Endothelial cell of umbilical vein (primary cell): ENCODE results near the gene AKAP5. TPM values are rescaled to one million over a fixed set of nuclear protein-coding genes. Genes with fewer than 3 reads are reported as not detected.

Experiments used
- BruUV-seq: library from RNA; stranded (reverse); fragments of 400-500 nt; replicated peaks from 2 replicates; lab custom pipeline; 2021; lab: Mats Ljungman, UMichigan
- CTCF ChIA-PET: fragments of 300-600, 350-600 bp; sonication (Branson Sonifier 250); formaldehyde crosslinking; loops from one replicate; lab custom pipeline; 2021; ENCODE audit warnings: antibody characterized with exemption, inconsistent platforms; lab: Charles Lee
- POLR2A ChIA-PET: fragments of 300-600, 350-600 bp; sonication (Branson Sonifier 250); formaldehyde crosslinking; loops from one replicate; lab custom pipeline; 2021; ENCODE audit warnings: antibody characterized with exemption, inconsistent platforms; lab: Charles Lee
- DNase-seq: peaks from one replicate; pipeline ENCODE4 v3.0.0-alpha.2; 2011; ENCODE audit warnings: low read depth, low spot score
- FAIRE-seq: peaks from 2 replicates; lab custom pipeline; 2011; peaks lifted over from hg19 to GRCh38; lab: Jason Lieb, UNC
- H2AFZ ChIP-seq: 2 replicates; pipeline ENCODE4 v1.6.0; 2012; ENCODE audit warnings: low read depth, low read length, control low read depth, inconsistent platforms
- H3K27ac ChIP-seq: 2 replicates; pipeline ENCODE4 v1.5.1; 2011; ENCODE audit warnings: low read depth, mild to moderate bottlenecking, control low read depth, low read length, moderate library complexity; ENCODE audit not compliant: insufficient read depth
- H3K27me3 ChIP-seq, 2 experiments: 2 replicates each; pipeline versions ENCODE4 v1.6.0 to v1.6.1; 2011; ENCODE audit warnings: low read length in 2 of 2, mixed read lengths in 1 of 2; ENCODE audit not compliant: control insufficient read depth in 2 of 2, insufficient read depth in 2 of 2
- H3K36me3 ChIP-seq, 2 experiments: 2 replicates in 1 of 2; 3 replicates in 1 of 2; pipeline ENCODE4 v1.5.1; 2011; ENCODE audit warnings: low read length in 2 of 2, mild to moderate bottlenecking in 1 of 2, moderate library complexity in 1 of 2; ENCODE audit not compliant: control insufficient read depth in 2 of 2, insufficient read depth in 2 of 2; ENCODE audit errors: extremely low read depth in 1 of 2
- H3K4me1 ChIP-seq: 3 replicates; pipeline ENCODE4 v1.5.1; 2011; ENCODE audit warnings: mild to moderate bottlenecking, low read length; ENCODE audit not compliant: control insufficient read depth, insufficient read depth; ENCODE audit errors: extremely low read depth
- H3K4me2 ChIP-seq: 2 replicates; pipeline ENCODE4 v1.6.1; 2011; ENCODE audit warnings: low read length, control low read depth, mixed read lengths; ENCODE audit not compliant: insufficient read depth
- H3K4me3 ChIP-seq, 3 experiments: fragments of 200-600 bp in 1 of 3; sonication (generic), shearing (Covaris generic) in 1 of 3; replicated peaks in 1 of 3; 2 replicates each; pipeline ENCODE4 v1.5.1; 2011 to 2016; ENCODE audit warnings: control low read depth in 3 of 3, low read length in 3 of 3, mild to moderate bottlenecking in 2 of 3, inconsistent platforms in 1 of 3, low read depth in 1 of 3, moderate library complexity in 1 of 3; ENCODE audit not compliant: insufficient read depth in 1 of 3
- H3K79me2 ChIP-seq: 2 replicates; pipeline ENCODE4 v1.6.0; 2012; ENCODE audit warnings: low read length, inconsistent platforms; ENCODE audit not compliant: control insufficient read depth, insufficient read depth
- H3K9ac ChIP-seq: replicated peaks from 2 replicates; pipeline ENCODE3; 2011; ENCODE audit warnings: low read length, control low read depth; ENCODE audit not compliant: insufficient read depth; ENCODE audit errors: extremely low read depth
- H3K9me1 ChIP-seq: replicated peaks from 3 replicates; pipeline ENCODE4 v1.6.0; 2011; ENCODE audit warnings: mild to moderate bottlenecking, low read length; ENCODE audit not compliant: control insufficient read depth, insufficient read depth; ENCODE audit errors: extremely low read depth
- H3K9me3 ChIP-seq: replicated peaks from 2 replicates; pipeline ENCODE4 v1.5.1; 2012; ENCODE audit warnings: low read length, inconsistent platforms; ENCODE audit not compliant: control insufficient read depth, insufficient read depth
- H4K20me1 ChIP-seq: replicated peaks from 2 replicates; pipeline ENCODE3; 2011; ENCODE audit warnings: mild to moderate bottlenecking, low read length; ENCODE audit not compliant: control insufficient read depth, insufficient read depth; ENCODE audit errors: extremely low read depth
- EZH2 ChIP-seq: IDR thresholded peaks from 2 replicates; pipeline ENCODE4 v1.6.1; 2012; ENCODE audit warnings: borderline replicate concordance, low read depth, mild to moderate bottlenecking, moderate library complexity, low read length, inconsistent platforms; ENCODE audit not compliant: severe bottlenecking
- FOS ChIP-seq: IDR thresholded peaks from 2 replicates; pipeline ENCODE4 v1.6.1; 2011; ENCODE audit warnings: mild to moderate bottlenecking, low read length, moderate library complexity, borderline replicate concordance; ENCODE audit not compliant: insufficient read depth
- GATA2 ChIP-seq: IDR thresholded peaks from 2 replicates; pipeline ENCODE4 v1.7.0; 2011; ENCODE audit warnings: low read depth, mild to moderate bottlenecking, moderate library complexity, mixed read lengths, low read length; ENCODE audit not compliant: insufficient read length, insufficient read depth
- JUN ChIP-seq: IDR thresholded peaks from 2 replicates; pipeline ENCODE4 v1.6.1; 2011; ENCODE audit warnings: borderline replicate concordance, low read depth; ENCODE audit not compliant: insufficient read length, insufficient read depth
- MYC ChIP-seq: IDR thresholded peaks from one replicate; pipeline ENCODE4 v1.6.1; 2011; ENCODE audit warnings: mild to moderate bottlenecking, low read depth, low read length
- POLR2A ChIP-seq: IDR thresholded peaks from 2 replicates; pipeline ENCODE4 v1.6.1; 2012; ENCODE audit warnings: low read depth, mild to moderate bottlenecking, control low read depth, low read length
- POLR2AphosphoS5 ChIP-seq: IDR thresholded peaks from 2 replicates; pipeline ENCODE4 v1.6.1; 2012; ENCODE audit warnings: low read depth, mild to moderate bottlenecking, control low read depth, low read length, moderate library complexity; ENCODE audit not compliant: insufficient read depth
- dilution Hi-C: fragments of 300-500 bp; cut with MboI; formaldehyde crosslinking; loops from one replicate; pipeline ENCODE4 v1.15.0; 2019; ENCODE audit warnings: low sequenced_read_pairs; ENCODE audit not compliant: extremely low pct_ligation_motif_present
- intact Hi-C: fragments of 100-400 bp; cut with micrococcal nuclease; formaldehyde crosslinking; loops from one replicate; pipeline ENCODE4 v1.10.0; 2022
- polyA plus RNA-seq, 4 experiments: library from polyadenylated mRNA; depleted of rRNA in 3 of 4; stranded (reverse) in 3 of 4; unstranded in 1 of 4; fragments of >200 nt; gene quantifications; 2 replicates each; pipeline versions ENCODE4 v1.2.1 to v1.2.3, GENCODE V29; 2011 to 2012; ENCODE audit warnings: missing spikeins in 1 of 4
- total RNA-seq: library from RNA; stranded (reverse); gene quantifications from 2 replicates; pipeline ENCODE4 v1.2.3, GENCODE V29; 2021
- TF ChIP-seq, protein P1 (sequence below), 2 donors: IDR thresholded peaks; 1 replicate in 1 of 2; 2 replicates in 1 of 2; pipeline ENCODE4 v1.5.1; 2011; ENCODE audit warnings: low read length in 2 of 2, mild to moderate bottlenecking in 2 of 2, moderate library complexity in 2 of 2, control low read depth in 1 of 2, inconsistent platforms in 1 of 2, low read depth in 1 of 2; ENCODE audit not compliant: insufficient read depth in 1 of 2; ENCODE audit errors: extremely low read depth in 1 of 2
- TF ChIP-seq, protein P2 (sequence below): IDR thresholded peaks from 2 replicates; pipeline ENCODE4 v1.6.1; 2011; ENCODE audit not compliant: insufficient read depth, insufficient read length

AKAP5 gene
- total and polyA plus RNA-seq, 2 donors (not counting 3 experiments of a cell fraction or from before 2014, with no cell fraction given), result 0.10 to 0.75 TPM

DNA sequence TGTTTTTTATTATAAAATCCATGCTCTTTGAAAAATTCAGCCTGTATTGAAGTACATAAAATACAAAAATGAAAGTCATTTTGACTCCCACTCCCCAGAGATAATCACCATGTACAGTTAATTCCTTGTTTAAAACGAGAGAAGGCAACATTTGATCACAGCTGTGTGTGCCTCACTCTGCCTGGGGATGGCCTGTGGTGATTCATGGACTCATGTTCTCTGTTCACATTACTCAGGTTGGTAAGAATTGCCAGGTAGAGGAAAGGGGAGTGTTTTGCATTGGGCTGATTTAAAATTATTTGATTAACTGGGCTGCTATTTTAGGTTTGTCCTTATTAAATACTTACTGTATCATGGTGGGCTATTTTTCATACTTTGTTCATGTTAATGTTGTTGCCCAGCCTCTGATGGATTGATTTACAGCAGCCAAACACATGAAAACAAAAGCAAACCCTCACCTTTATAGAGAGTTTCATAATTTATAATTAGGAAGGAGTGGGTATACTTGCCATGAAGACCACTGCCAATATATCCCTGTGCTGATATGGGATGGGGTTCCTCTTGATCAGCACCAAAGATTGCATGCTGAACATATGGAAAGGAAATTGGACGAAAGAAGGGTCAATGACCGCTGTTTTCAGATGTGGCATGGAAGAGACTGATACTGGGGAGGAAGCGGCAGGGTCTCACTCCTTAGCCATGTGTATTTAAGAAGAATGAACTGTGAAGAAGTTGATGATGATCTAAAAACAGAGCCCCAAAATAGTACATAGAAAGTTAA lies 42.3 kb downstream of the AKAP5 start:
- peaks cover 23% of the 10 kb centered on the region for H4K20me1 ChIP-seq
- H3K27ac ChIP-seq, result no peak overlapping the region
- H3K9ac ChIP-seq, result no peak overlapping the region
- H3K4me3 ChIP-seq, result no peak overlapping the region
- peak overlapping the region; percentile 78 for H3K4me2 ChIP-seq
- H3K4me1 ChIP-seq, result peaks cover 29% of the 10 kb centered on the region
- ChIA-PET POLR2A (no interaction called here), CTCF (no interaction called here)
- no peak for TF ChIP-seq MYC
- no peak for FAIRE-seq
- H2AFZ ChIP-seq, result no peak overlapping the region
- dilution Hi-C loops (no loop called here), intact Hi-C loops (loop anchor here (10.0 kb wide), 1 partner anchor 863 kb away; the partner anchor contains the start of gene WDR89)
- DNase-seq, result no peak
- no TSS peak for BruUV-seq
- H3K27me3 ChIP-seq, result no peaks in the 10 kb centered on the region
- no peaks in the 10 kb centered on the region for H3K9me3 ChIP-seq
- peaks cover 70% of the 10 kb centered on the region for H3K79me2 ChIP-seq
- no peaks in the 10 kb centered on the region for H3K9me1 ChIP-seq
- no peaks in the 10 kb centered on the region for H3K36me3 ChIP-seq

DNA sequence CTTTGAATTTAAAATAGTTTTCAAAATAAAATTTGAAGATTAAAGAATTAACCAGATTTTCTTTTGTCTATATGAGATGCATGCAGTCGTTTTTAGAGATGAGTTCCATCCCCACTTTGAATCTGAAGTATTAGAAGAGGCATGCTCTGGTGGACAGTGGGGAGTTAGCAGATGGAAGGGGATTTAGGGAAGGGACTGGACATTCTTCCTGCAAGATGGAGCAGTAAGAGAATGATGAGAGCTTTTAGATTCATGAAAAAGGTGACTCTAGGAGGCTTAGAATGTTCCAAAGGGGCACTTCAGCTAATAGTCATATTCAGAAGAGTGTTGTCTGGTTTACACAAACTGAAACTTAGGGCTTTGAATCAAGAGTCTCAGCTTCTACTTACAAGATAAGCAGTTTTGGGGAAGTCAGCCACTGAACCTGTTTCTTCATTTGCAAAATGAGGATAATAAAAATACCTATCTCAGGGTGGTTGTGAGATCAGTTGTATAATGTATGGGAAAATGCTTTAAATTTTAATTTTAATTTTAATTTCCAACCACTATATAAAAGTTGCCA lies 43.0 kb downstream of the AKAP5 start:
- Histone ChIP-seq H3K4me1 (peaks cover 25% of the 10 kb centered on the region), H3K27ac (no peak overlapping the region), H3K4me3 (no peak overlapping the region), H3K36me3 (no peaks in the 10 kb centered on the region), H3K9me3 (no peaks in the 10 kb centered on the region), H3K9me1 (no peaks in the 10 kb centered on the region), H3K79me2 (peaks cover 75% of the 10 kb centered on the region), H3K9ac (no peak overlapping the region), H4K20me1 (peaks cover 23% of the 10 kb centered on the region), H3K4me2 (no peak overlapping the region), H2AFZ (no peak overlapping the region), H3K27me3 (no peaks in the 10 kb centered on the region)
- no peak for DNase-seq
- TF ChIP-seq POLR2A (no peak), FOS (no peak), EZH2 (no peak), MYC (no peak), GATA2 (no peak), JUN (no peak), POLR2AphosphoS5 (no peak)
- TF ChIP-seq, protein P1, sequence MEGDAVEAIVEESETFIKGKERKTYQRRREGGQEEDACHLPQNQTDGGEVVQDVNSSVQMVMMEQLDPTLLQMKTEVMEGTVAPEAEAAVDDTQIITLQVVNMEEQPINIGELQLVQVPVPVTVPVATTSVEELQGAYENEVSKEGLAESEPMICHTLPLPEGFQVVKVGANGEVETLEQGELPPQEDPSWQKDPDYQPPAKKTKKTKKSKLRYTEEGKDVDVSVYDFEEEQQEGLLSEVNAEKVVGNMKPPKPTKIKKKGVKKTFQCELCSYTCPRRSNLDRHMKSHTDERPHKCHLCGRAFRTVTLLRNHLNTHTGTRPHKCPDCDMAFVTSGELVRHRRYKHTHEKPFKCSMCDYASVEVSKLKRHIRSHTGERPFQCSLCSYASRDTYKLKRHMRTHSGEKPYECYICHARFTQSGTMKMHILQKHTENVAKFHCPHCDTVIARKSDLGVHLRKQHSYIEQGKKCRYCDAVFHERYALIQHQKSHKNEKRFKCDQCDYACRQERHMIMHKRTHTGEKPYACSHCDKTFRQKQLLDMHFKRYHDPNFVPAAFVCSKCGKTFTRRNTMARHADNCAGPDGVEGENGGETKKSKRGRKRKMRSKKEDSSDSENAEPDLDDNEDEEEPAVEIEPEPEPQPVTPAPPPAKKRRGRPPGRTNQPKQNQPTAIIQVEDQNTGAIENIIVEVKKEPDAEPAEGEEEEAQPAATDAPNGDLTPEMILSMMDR (IDR thresholded peaks at IDR 0.05; ENCODE audit: extremely low read depth in 1 of 2, insufficient read depth in 1 of 2, low read depth in 1 of 2, low read length in 2 of 2), result no peak
- TF ChIP-seq, protein P2, sequence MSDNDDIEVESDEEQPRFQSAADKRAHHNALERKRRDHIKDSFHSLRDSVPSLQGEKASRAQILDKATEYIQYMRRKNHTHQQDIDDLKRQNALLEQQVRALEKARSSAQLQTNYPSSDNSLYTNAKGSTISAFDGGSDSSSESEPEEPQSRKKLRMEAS, result no peak
- dilution Hi-C loops (no loop called here), intact Hi-C loops (loop anchor here (10.0 kb wide), 1 partner anchor 863 kb away; the partner anchor contains the start of gene WDR89)
- no peak for FAIRE-seq
- POLR2A ChIA-PET, result no interaction called here
- no TSS peak for BruUV-seq
- CTCF ChIA-PET, result no interaction called here
